ENCODE measurements around the gene NEMF.
"Not testable (repeated sequence)": the region's sequence is repeated elsewhere in the genome, so short reads cannot be mapped to it uniquely, and the experiment has no call there.

DNA sequence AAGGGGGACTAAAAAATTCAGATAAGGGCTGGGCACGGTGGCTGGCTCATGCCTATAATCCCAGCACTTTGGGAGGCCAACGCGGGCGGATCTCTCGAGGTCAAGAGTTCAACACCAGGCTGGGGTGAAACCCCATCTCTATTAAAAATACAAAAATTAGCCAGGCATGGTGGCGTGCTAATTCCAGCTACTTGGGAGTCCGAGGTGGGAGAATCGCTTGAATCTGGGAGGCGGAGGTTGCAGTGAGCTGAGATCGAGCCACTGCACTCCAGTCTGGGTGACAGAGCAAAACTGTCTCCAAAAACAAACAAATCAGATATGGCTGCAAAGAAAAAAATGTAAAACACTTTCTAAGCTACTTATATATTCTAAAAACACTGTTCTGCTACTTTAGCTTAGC is 80.9 kb downstream of the NEMF start:
- not testable (repeated sequence) for TF ChIP-seq EZH2phosphoT487, EZH2 (IDR thresholded peaks at IDR 0.05)
